Astrocyte (in vitro differentiated cells and primary cell): ENCODE data around the gene THSD7B. TPM values are rescaled to one million over a fixed set of nuclear protein-coding genes. Genes with fewer than 3 reads are reported as not detected.

Source experiments
- DNase-seq: peaks from one replicate; pipeline ENCODE4 v3.0.0-alpha.2; 2010; ENCODE audit warnings: low read depth
- FAIRE-seq: peaks from 2 replicates; lab custom pipeline; 2011; peaks lifted over from hg19 to GRCh38; lab: Jason Lieb, UNC
- H2AFZ ChIP-seq: 2 replicates; pipeline ENCODE4 v1.6.0; 2012; ENCODE audit warnings: low read depth, low read length, inconsistent platforms
- H3K27ac ChIP-seq: 2 replicates; pipeline ENCODE4 v1.5.1; 2011; ENCODE audit warnings: low read depth, low read length, inconsistent platforms
- H3K27me3 ChIP-seq: 2 replicates; pipeline ENCODE4 v1.6.0; 2011; ENCODE audit warnings: low read length, inconsistent platforms; ENCODE audit not compliant: insufficient read depth
- H3K36me3 ChIP-seq: 2 replicates; pipeline ENCODE4 v1.5.1; 2011; ENCODE audit warnings: low read length, inconsistent platforms; ENCODE audit not compliant: insufficient read depth
- H3K4me1 ChIP-seq: 2 replicates; pipeline ENCODE4 v1.5.1; 2011; ENCODE audit warnings: low read length, inconsistent platforms; ENCODE audit not compliant: insufficient read depth
- H3K4me2 ChIP-seq: 2 replicates; pipeline ENCODE4 v1.6.0; 2012; ENCODE audit warnings: low read length, inconsistent platforms
- H3K4me3 ChIP-seq: 2 replicates; pipeline ENCODE4 v1.5.1; 2011; ENCODE audit warnings: low read depth, mild to moderate bottlenecking, low read length, inconsistent platforms; ENCODE audit not compliant: insufficient read depth
- H3K79me2 ChIP-seq: 2 replicates; pipeline ENCODE4 v1.6.0; 2012; ENCODE audit warnings: mild to moderate bottlenecking, low read length, inconsistent platforms; ENCODE audit not compliant: insufficient read depth
- H3K9ac ChIP-seq: 2 replicates; pipeline ENCODE4 v1.6.0; 2012; ENCODE audit warnings: mild to moderate bottlenecking, low read length, inconsistent platforms
- H3K9me3 ChIP-seq: 2 replicates; pipeline ENCODE4 v1.5.1; 2012; ENCODE audit warnings: low read depth, mild to moderate bottlenecking, low read length, inconsistent platforms; ENCODE audit not compliant: insufficient read depth
- H4K20me1 ChIP-seq: 2 replicates; pipeline ENCODE4 v1.6.0; 2012; ENCODE audit warnings: low read length, inconsistent platforms; ENCODE audit not compliant: insufficient read depth
- H3K27ac Mint-ChIP-seq: one replicate; pipeline ENCODE4 v1.8.0; 2021; ENCODE audit warnings: mild to moderate bottlenecking, mixed read lengths; ENCODE audit not compliant: unreplicated experiment
- H3K27me3 Mint-ChIP-seq: one replicate; pipeline ENCODE4 v1.8.0; 2021; ENCODE audit warnings: low read depth, mixed read lengths; ENCODE audit not compliant: unreplicated experiment
- H3K36me3 Mint-ChIP-seq: one replicate; pipeline ENCODE4 v1.8.0; 2021; ENCODE audit warnings: low read depth, mixed read lengths; ENCODE audit not compliant: unreplicated experiment
- H3K4me1 Mint-ChIP-seq: one replicate; pipeline ENCODE4 v1.8.0; 2021; ENCODE audit warnings: low read depth, mixed read lengths; ENCODE audit not compliant: unreplicated experiment
- H3K4me3 Mint-ChIP-seq: one replicate; pipeline ENCODE4 v1.8.0; 2021; ENCODE audit warnings: mild to moderate bottlenecking, moderate library complexity, mixed read lengths; ENCODE audit not compliant: unreplicated experiment
- H3K9me3 Mint-ChIP-seq: one replicate; pipeline ENCODE4 v1.8.0; 2021; ENCODE audit warnings: mild to moderate bottlenecking, mixed read lengths; ENCODE audit not compliant: unreplicated experiment
- CTCF ChIP-seq: IDR thresholded peaks from 2 replicates; pipeline ENCODE4 v1.5.1; 2011; ENCODE audit warnings: low read depth, mild to moderate bottlenecking, inconsistent platforms, low read length, moderate library complexity; ENCODE audit not compliant: insufficient read depth
- EZH2 ChIP-seq: IDR thresholded peaks from 2 replicates; pipeline ENCODE4 v1.6.1; 2012; ENCODE audit warnings: mild to moderate bottlenecking, low read length, inconsistent platforms; ENCODE audit not compliant: insufficient read depth
- total RNA-seq: library from RNA; stranded (reverse); gene quantifications from 2 replicates; pipeline ENCODE4 v1.2.1, GENCODE V29; 2021

Gene THSD7B
- total RNA-seq, 1 donor from 2014 or later, result 0.18 TPM

- H3K36me3 ChIP-seq, result no peaks in the 10 kb centered on the region
- no peak for TF ChIP-seq CTCF
- no peak for TF ChIP-seq EZH2
- Mint-ChIP-seq H3K4me3 (no peak overlapping the region), H3K36me3 (no peaks in the 10 kb centered on the region), H3K27ac (no peak overlapping the region), H3K9me3 (no peaks in the 10 kb centered on the region), H3K4me1 (peaks cover 6% of the 10 kb centered on the region), H3K27me3 (no peaks in the 10 kb centered on the region)
- DNase-seq (no peak), FAIRE-seq (no peak)
- H3K27me3 ChIP-seq, result no peaks in the 10 kb centered on the region
- H3K27ac ChIP-seq, result no peak overlapping the region
- H4K20me1 ChIP-seq, result no peaks in the 10 kb centered on the region
- no peaks in the 10 kb centered on the region for H3K79me2 ChIP-seq
- H3K4me1 ChIP-seq, result no peaks in the 10 kb centered on the region
- no peak overlapping the region for H3K9ac ChIP-seq
- no peak overlapping the region for H2AFZ ChIP-seq
- no peak overlapping the region for H3K4me2 ChIP-seq
- H3K9me3 ChIP-seq, result no peaks in the 10 kb centered on the region
- no peak overlapping the region for H3K4me3 ChIP-seq
Observed at GRCh38 chr2:136785215-136785614, 19.9 kb downstream of the THSD7B start.

- no peak overlapping the region for H3K4me3 Mint-ChIP-seq
Observed at GRCh38 chr2:136787970-136788369, 22.6 kb downstream of the THSD7B start.

More at GRCh38 chr2:136787970-136788369, 22.6 kb downstream of the THSD7B start:
- H3K4me1 ChIP-seq, result no peaks in the 10 kb centered on the region
- FAIRE-seq, result no peak
- TF ChIP-seq CTCF, result no peak
- no peaks in the 10 kb centered on the region for H4K20me1 ChIP-seq
- no peak overlapping the region for H2AFZ ChIP-seq
- H3K27me3 ChIP-seq, result no peaks in the 10 kb centered on the region
- Mint-ChIP-seq H3K9me3 (peaks cover 2% of the 10 kb centered on the region), H3K27me3 (no peaks in the 10 kb centered on the region), H3K27ac (no peak overlapping the region), H3K36me3 (no peaks in the 10 kb centered on the region), H3K4me1 (peaks cover 6% of the 10 kb centered on the region)
- no peaks in the 10 kb centered on the region for H3K9me3 ChIP-seq
- H3K27ac ChIP-seq, result no peak overlapping the region
- H3K36me3 ChIP-seq, result no peaks in the 10 kb centered on the region
- no peaks in the 10 kb centered on the region for H3K79me2 ChIP-seq
- no peak for DNase-seq
- no peak overlapping the region for H3K4me3 ChIP-seq
- no peak overlapping the region for H3K9ac ChIP-seq
- H3K4me2 ChIP-seq, result no peak overlapping the region
